ENCODE measurements around the gene PITPNC1. TPM values are rescaled to one million over a fixed set of nuclear protein-coding genes. Genes with fewer than 3 reads are reported as not detected.
"Not testable (repeated sequence)": the region's sequence is repeated elsewhere in the genome, so short reads cannot be mapped to it uniquely, and the experiment has no call there.

PITPNC1 gene
- total and polyA plus RNA-seq, 2 of the 13 experiments (the other 11 are each of a cell fraction or from before 2014, with no cell fraction given) = 4.1 to 5.7 TPM

DNA sequence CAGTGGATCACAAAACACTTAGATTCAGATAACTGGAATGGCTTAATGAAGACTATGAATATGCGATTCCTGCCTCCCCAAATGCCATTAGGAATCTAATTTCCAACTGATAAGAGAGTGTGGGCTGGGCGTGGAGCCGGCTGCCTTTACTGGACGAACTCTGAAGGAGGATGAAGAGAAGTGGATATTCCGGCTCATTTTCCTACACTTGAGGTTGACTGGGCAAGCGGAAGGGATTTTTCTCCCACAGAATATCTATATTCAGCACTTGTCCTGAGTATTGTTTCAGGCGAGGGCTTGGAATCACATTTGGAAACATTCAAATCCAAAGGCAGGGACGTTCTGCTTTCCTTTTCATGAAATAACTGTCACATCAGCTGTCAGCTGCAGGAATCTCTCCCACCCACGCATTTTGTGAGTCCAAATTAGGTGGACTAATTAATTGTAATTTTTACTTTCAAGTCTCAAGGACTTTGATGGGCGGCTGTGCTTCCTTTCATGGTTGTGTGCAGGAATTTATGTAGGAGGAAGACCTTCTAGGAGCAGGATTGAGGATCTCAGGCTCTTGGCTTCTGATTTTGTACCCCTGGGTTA is 138.5 kb downstream of the PITPNC1 start:
- H3K9ac ChIP-seq (ENCODE audit: insufficient read depth, low read depth, low read length) = no peak overlapping the region
- no peak overlapping the region for H3K27ac ChIP-seq (ENCODE audit: extremely low read length, insufficient read depth, low read length)
- TF ChIP-seq ZSCAN30 (CRISPR knock-in tag; IDR thresholded peaks at IDR 0.05) = no peak
- TF ChIP-seq NKX3-1 (CRISPR knock-in tag; IDR thresholded peaks at IDR 0.05) = no peak
- no peak for TF ChIP-seq ZFP90 (CRISPR knock-in tag; IDR thresholded peaks at IDR 0.05; ENCODE audit: borderline replicate concordance)
- no peak for TF ChIP-seq SP5 (CRISPR knock-in tag; IDR thresholded peaks at IDR 0.05; ENCODE audit: borderline replicate concordance, low read depth)
- TF ChIP-seq ZNF33A (CRISPR knock-in tag; IDR thresholded peaks at IDR 0.05; ENCODE audit: borderline replicate concordance) = no peak
- no peak for TF ChIP-seq FOXO1 (CRISPR knock-in tag; IDR thresholded peaks at IDR 0.05)
- TF ChIP-seq, protein P1, sequence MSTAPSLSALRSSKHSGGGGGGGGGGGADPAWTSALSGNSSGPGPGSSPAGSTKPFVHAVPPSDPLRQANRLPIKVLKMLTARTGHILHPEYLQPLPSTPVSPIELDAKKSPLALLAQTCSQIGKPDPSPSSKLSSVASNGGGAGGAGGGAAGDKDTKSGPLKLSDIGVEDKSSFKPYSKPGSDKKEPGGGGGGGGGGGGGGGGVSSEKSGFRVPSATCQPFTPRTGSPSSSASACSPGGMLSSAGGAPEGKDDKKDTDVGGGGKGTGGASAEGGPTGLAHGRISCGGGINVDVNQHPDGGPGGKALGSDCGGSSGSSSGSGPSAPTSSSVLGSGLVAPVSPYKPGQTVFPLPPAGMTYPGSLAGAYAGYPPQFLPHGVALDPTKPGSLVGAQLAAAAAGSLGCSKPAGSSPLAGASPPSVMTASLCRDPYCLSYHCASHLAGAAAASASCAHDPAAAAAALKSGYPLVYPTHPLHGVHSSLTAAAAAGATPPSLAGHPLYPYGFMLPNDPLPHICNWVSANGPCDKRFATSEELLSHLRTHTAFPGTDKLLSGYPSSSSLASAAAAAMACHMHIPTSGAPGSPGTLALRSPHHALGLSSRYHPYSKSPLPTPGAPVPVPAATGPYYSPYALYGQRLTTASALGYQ (CRISPR knock-in tag; IDR thresholded peaks at IDR 0.05) = no peak
- no peak for TF ChIP-seq KLF6 (CRISPR knock-in tag; IDR thresholded peaks at IDR 0.05)
- no peak for ATAC-seq
- no peak overlapping the region for H3K4me3 ChIP-seq (replicated peaks in 1 of 3; ENCODE audit: insufficient read depth in 1 of 3, low read depth in 2 of 3, low read length in 3 of 3)
- H2AFZ ChIP-seq (ENCODE audit: low read length) = no peak overlapping the region
- H3K27me3 ChIP-seq (ENCODE audit: control insufficient read depth in 1 of 2, insufficient read depth in 2 of 2, low read length in 2 of 2) = no peaks in the 10 kb centered on the region
- H3K4me2 ChIP-seq (ENCODE audit: low read depth, low read length) = no peak overlapping the region
- no peaks in the 10 kb centered on the region for H3K79me2 ChIP-seq (ENCODE audit: insufficient read depth, low read length)
- BruUV-seq (replicated peaks) = no TSS peak
- no peak for DNase-seq (ENCODE audit: low spot score)
- in situ Hi-C loops (cut with HindIII; ENCODE audit: extremely low pct_ligation_motif_present, low pct_unique_long_range_greater_than_20kb) = no loop called here
- 58% methylated on average over 10 of the region's 10 CpGs for WGBS (ENCODE audit: low lambda C conversion rate)
- H3K4me1 ChIP-seq (ENCODE audit: insufficient read depth, low read length) = no peaks in the 10 kb centered on the region
- no peak for FAIRE-seq
- no peaks in the 10 kb centered on the region for H3K9me3 ChIP-seq (ENCODE audit: low read length)
- CTCF ChIA-PET (ENCODE audit: low intra/inter-chr PET ratio, low total read pairs) = no interaction called here
- no peaks in the 10 kb centered on the region for H4K20me1 ChIP-seq (ENCODE audit: insufficient read depth, low read length)
- intact Hi-C loops (cut with micrococcal nuclease; ENCODE audit: unreplicated experiment) = no loop called here
- POLR2A ChIA-PET = no interaction called here
- no peaks in the 10 kb centered on the region for H3K36me3 ChIP-seq (replicated peaks in 1 of 2; ENCODE audit: control insufficient read depth in 1 of 2, insufficient read depth in 2 of 2, low read length in 2 of 2)

DNA sequence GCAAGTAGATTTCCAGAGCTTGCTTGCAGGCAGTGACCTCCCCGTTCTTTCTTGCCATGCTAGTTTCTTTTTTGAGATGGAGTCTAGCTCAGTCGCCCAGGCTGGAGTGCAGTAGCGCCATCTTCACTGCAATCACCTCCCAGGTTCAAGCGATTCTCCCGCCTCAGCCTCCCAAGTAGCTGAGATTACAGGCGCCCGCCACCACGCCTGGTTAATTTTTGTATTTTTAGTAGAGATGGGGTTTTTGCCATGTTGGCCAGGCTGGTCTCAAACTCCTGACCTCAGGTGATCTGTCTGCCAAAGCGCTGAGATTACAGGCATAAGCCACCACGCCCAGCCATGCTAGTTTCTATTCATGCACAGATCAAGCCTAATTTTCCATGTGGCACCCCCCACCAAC is 139.5 kb downstream of the PITPNC1 start:
- H3K9ac ChIP-seq (ENCODE audit: insufficient read depth, low read depth, low read length); H3K9me3 ChIP-seq (ENCODE audit: low read length); DNase-seq (ENCODE audit: low spot score); H3K27ac ChIP-seq (ENCODE audit: extremely low read length, insufficient read depth, low read length); CTCF ChIA-PET (ENCODE audit: low intra/inter-chr PET ratio, low total read pairs); H4K20me1 ChIP-seq (ENCODE audit: insufficient read depth, low read length); FAIRE-seq; BruUV-seq (replicated peaks); H3K4me2 ChIP-seq (ENCODE audit: low read depth, low read length); H2AFZ ChIP-seq (ENCODE audit: low read length); H3K4me1 ChIP-seq (ENCODE audit: insufficient read depth, low read length); H3K4me3 ChIP-seq (replicated peaks in 1 of 3; ENCODE audit: insufficient read depth in 1 of 3, low read depth in 2 of 3, low read length in 3 of 3); H3K36me3 ChIP-seq (replicated peaks in 1 of 2; ENCODE audit: control insufficient read depth in 1 of 2, insufficient read depth in 2 of 2, low read length in 2 of 2); H3K27me3 ChIP-seq (ENCODE audit: control insufficient read depth in 1 of 2, insufficient read depth in 2 of 2, low read length in 2 of 2); ATAC-seq; POLR2A ChIA-PET; H3K79me2 ChIP-seq (ENCODE audit: insufficient read depth, low read length); intact Hi-C loops (cut with micrococcal nuclease; ENCODE audit: unreplicated experiment); in situ Hi-C loops (cut with HindIII; ENCODE audit: extremely low pct_ligation_motif_present, low pct_unique_long_range_greater_than_20kb): not testable (repeated sequence)
- WGBS (ENCODE audit: low lambda C conversion rate) = 75% methylated on average over 10 of the region's 10 CpGs
